Measurements from ENCODE around the gene C11orf68.
"Not testable (repeated sequence)": the region's sequence is repeated elsewhere in the genome, so short reads cannot be mapped to it uniquely, and the experiment has no call there.

C11orf68 gene

GRCh38 chr11:65918211-65919140 is at the start of gene C11orf68:
TSS of gene C11orf68 (minus strand) at chr11:65919062. CDS start at chr11:65919031, 31 bp downstream.
- no peak for DNase-seq

GRCh38 chr11:65967329-65967934 is 48.6 kb upstream of the C11orf68 start:
- no peak for DNase-seq

DNA sequence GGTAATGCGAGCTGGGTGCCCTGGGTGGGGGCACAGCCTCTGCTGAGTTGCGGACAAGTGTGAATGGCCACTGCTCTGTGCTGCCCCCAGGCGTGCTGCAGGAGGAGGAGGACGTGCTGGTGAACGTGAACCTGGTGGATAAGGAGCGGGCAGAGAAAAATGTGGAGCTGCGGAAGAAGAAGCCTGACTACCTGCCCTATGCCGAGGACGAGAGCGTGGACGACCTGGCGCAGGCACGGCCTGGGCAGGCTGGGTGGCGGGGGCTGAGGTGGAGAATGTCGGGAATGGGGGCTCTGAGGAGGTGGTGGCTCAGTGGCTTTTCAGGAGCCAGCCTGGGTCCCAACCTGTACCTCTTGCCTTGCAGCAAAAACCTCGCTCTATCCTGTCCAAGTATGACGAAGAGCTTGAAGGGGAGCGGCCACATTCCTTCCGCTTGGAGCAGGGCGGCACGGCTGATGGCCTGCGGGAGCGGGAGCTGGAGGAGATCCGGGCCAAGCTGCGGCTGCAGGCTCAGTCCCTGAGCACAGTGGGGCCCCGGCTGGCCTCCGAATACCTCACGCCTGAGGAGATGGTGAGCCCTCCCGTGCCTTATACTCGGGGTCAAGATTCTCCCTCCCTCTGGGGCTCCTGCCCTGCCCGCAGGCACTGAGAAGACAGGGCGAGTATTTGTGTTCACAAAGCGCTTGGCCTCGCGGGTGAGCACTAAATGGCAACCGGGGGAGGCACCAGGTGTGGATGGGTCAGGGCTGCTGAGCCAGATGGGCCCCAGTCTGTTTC is 47.3 kb upstream of the C11orf68 start:
- no peak for DNase-seq

- DNase-seq: no peak
Measured at GRCh38 chr11:65964906-65965305, 46.0 kb upstream of the C11orf68 start.

DNA sequence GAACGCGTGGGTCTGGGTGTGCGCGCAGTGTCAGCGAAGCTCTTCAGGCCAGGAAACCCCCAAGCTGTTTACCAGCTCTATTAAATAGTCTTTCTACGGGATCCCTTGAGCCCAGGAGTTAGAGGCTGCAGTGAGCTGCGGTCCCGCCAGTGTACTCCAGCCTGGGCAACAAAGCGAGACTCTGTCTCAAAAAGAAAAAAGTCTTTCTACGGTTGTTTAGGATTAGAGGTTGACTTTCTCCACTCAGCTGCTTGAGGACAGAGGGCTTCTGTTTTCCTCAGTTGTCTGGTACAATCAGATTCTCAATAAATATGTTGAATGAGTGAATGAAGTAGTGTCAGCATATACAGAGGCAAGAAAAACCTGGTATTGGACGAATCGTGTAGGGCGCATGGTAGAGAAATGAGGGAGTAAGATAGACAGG is 43.3 kb upstream of the C11orf68 start:
- no peak for DNase-seq

- DNase-seq: peak; percentile 99
Measured at GRCh38 chr11:65961267-65962140, 42.6 kb upstream of the C11orf68 start, which contains the start of gene SART1. TSS of gene SART1 (plus strand) at chr11:65961734. CDS start at chr11:65961781, 47 bp downstream.

DNA sequence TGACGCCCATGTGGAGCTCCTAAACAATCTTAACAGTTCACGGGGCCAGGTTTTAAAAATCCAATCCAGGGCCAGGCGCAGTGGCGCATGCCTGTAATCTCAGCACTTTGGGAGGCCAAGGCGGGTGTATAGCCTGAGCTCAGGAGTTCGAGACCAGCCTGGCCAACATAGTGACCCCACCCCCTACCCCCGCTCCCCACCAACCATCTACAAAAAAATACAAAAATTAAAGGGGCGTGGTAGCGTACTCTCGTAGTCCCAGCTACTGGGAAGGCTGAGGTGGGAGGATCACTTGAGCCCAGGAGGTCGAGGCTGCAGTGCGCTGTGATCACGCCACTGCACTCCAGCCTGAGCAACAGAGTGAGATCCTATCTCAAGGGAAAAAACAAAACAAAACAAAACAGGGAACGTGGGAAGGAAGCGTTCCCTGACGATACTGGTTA is 42.0 kb upstream of the C11orf68 start:
- no peak for DNase-seq

- no peak for DNase-seq
Measured at GRCh38 chr11:65958774-65959420, 40.0 kb upstream of the C11orf68 start.

DNA sequence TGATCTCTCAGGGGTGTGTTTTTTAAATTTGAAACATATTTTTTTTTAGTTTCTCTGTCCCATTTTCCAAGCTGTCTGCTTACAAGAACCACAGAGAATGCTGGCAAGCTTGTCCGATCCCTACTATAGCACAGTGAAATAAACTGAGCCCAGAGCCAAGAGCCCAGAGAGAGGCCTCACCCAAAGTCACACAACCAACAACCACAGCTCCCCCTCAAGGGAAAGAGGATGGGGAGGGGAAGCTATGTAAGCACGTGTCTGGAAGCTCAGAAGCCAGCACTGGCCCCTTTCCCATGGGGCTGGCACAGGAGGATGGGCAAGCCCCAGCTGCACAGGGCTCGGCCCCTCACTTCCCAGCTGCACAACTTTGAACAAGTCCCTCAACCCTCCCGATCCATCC is 39.4 kb upstream of the C11orf68 start:
- no peak for DNase-seq

GRCh38 chr11:65954771-65955170 is 35.9 kb upstream of the C11orf68 start:
- DNase-seq: no peak

GRCh38 chr11:65953471-65953870 is 34.6 kb upstream of the C11orf68 start:
- no peak for DNase-seq

DNA sequence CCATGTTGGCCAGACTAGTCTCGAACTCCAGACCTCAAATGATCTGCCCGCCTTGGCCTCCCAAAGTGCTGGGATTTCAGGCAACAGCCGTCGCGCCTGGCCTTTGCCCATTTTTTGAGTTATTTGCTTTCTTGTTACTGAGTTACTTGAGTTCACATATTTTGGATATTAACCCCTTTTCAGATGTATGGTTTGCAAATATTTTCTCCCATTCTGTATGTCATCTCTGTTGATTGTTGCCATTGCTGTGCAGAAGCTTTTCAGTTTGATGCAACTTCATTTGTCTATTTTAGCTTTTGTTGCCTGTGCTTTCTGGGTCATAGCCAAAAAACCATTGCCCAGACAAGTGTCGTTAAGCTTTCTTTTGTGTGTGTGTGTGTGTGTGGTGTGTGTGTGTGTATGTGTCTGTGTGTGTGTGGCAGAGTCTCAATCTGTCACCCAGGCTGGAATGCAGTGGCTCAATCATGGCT is 33.2 kb upstream of the C11orf68 start:
- no peak for DNase-seq

GRCh38 chr11:65951641-65952040 is 32.8 kb upstream of the C11orf68 start:
- not testable (repeated sequence) for DNase-seq

GRCh38 chr11:65950711-65951110 is 31.8 kb upstream of the C11orf68 start:
- DNase-seq: not testable (repeated sequence)

DNA sequence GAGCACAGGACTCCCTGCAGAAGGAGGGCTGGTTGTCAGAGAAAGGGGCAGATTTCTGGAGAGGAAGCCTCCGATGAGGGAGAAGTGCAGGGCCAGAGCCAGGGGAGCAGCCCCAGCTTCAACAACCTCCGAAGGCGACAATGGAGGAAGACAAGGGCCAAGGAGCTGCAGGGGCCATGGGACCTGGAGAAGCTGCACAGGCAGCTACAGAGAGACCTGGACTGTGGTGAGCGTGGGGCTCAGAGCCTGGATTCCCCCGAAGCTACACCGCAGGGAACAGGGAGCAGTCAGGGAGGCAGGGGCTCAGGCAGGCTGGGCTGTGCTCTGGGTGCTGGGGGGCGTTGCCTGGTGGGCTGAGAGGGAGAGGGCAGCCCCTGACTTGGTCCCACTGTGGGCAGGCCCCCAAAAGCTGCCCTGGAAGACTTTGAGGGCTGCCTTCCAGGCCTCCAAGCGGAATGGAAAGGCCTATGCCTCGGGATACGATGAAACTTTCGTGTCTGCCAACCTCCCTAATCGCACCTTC is 28.8 kb upstream of the C11orf68 start:
- no peak for DNase-seq

DNA sequence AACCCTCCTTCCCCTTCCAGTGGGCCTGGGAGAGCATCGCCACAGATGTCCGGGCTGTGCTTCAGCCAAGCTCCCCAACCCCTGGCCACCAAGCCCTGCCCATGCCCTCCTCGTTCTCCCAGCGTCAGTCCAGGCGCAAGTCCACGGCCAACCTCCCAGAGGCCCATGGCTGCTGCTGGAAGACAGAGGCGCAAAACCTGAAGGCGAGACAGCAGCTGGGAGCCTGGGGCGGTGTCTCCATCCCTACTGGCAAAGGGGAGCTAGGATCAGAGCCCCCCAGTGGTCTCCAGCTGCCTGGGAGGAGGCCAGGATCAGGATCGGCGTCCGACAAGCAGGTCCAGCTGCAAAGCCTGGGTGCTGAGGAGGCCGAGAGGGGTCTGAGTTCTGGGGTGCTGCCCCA is 28.3 kb upstream of the C11orf68 start:
- no peak for DNase-seq

GRCh38 chr11:65946655-65947054 is 27.8 kb upstream of the C11orf68 start:
- DNase-seq: no peak

DNA sequence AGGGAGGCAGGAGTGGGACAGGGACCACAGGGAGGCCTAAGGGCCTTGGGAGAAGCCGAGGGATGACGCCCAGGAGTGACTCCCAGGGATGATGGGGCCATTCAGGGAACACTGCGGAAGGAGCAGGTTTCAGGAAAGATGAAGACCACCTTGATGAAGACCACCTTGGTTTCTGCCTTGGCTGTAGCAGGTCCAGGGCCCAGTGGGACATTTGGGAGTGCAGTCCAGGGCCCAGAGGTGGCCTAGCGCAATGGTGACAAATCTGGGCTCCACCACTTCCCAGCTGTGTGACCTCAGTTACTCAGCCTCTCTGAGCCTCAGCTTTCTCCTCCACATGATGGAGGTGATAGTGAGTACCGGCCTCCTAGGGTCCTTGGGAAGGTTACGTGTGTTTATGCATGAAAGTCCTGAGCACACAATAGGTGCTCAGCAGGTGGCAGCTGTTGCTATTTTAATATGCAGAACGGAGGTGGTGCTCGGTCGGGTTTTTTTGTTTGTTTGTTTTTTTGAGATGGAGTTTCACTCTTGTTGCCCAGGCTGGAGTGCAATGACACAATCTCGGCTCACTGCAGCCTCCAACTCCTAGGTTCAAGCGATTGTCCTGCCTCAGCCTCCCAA is 27.2 kb upstream of the C11orf68 start:
- no peak for DNase-seq

DNA sequence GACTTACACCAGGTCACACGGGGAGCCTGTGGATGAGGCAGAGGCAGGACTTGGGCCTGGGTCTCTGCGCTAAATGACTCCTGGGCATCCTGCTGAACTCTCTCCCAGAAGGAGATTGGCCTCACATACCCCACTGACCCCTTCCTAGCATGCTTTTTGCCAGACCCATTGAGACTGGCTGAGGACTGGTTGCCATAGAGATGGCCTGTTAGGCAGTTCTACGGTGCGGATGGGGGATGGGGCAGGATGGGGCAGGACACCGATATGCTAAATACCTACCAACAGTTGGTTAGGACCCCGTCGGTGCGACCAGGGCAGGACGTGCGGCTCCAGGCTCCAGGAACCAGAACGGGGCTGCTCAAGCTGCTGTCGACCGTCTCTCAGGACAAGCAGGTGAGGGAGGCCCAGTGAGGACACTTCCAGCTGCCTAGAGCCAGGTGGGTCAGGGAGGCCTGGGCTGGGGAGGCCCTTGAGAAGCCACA is 26.6 kb upstream of the C11orf68 start, which contains the start of gene TSGA10IP:
Gene TSGA10IP, plus strand, starts transcription at position 51 of the 482 bp plus-strand sequence. Its CDS starts 196 bp downstream, at position 247.
- DNase-seq: no peak

DNA sequence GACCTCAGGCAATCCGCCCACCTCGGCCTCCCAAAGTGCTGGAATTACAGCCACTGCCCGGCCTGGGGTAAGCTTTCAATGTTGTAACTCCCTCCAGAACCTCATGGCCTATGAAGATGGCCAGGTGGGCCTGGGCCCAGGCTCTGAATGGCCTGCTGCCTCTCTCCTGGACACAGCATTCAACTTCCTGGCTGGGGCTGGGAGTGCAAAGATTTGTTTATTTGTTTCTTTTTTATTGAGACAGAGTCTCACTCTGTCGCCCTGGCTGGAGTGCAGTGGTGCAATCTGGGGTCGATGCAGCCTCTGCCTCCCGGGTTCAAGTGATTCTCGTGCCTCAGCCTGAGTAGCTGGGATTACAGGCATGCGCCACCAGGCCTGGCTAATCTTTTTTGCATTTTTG is 25.9 kb upstream of the C11orf68 start:
- no peak for DNase-seq
